Suprapubic skin (tissue), 4 donors: Measurements from ENCODE around the gene MTA3.
"Not testable (repeated sequence)": the region's sequence is repeated elsewhere in the genome, so short reads cannot be mapped to it uniquely, and the experiment has no call there.

Source experiments
- CTCF ChIP-seq, 2 donors: fragments of 200-600 bp in 1 of 2; fragments of 450-650 bp in 1 of 2; sonication (generic) in 1 of 2; IDR thresholded peaks; one replicate each; pipeline ENCODE4 v1.5.1; 2016 to 2019; ENCODE audit warnings: antibody characterized with exemption in 2 of 2, mild to moderate bottlenecking in 1 of 2, moderate library complexity in 1 of 2
- EP300 ChIP-seq: sonication (generic); formaldehyde crosslinking; IDR thresholded peaks from one replicate; pipeline ENCODE4 v1.6.1; 2017; ENCODE audit warnings: antibody characterized with exemption
- POLR2A ChIP-seq, 2 donors: fragments of 450-650 bp; IDR thresholded peaks; one replicate each; pipeline ENCODE4 v1.6.1; 2017; ENCODE audit warnings: antibody characterized with exemption in 2 of 2, mild to moderate bottlenecking in 2 of 2, moderate library complexity in 2 of 2
- POLR2AphosphoS5 ChIP-seq, 3 donors: sonication (generic); formaldehyde crosslinking; IDR thresholded peaks; one replicate each; pipeline ENCODE4 v1.6.1; 2017; ENCODE audit warnings: antibody characterized with exemption in 3 of 3

GRCh38 chr2:42604341-42604867 is 36.0 kb downstream of the MTA3 start:
- not testable (repeated sequence) for TF ChIP-seq CTCF (IDR thresholded peaks at IDR 0.05); EP300; POLR2AphosphoS5 (IDR thresholded peaks at IDR 0.05); POLR2A (IDR thresholded peaks at IDR 0.05)
